Stimulated activated naive B cell treated with anti-CD40 and anti-IgM and Interleukin-4, amounts not matched to agents 10 μg/mL and 1 μg/mL and 100 μg/mL, for 72 hours (primary cell): ENCODE results near the gene KHDRBS2.
"Not testable (repeated sequence)": the region's sequence is repeated elsewhere in the genome, so short reads cannot be mapped to it uniquely, and the experiment has no call there.

Experiments used
- ATAC-seq, 2 donors: fragments of 150-1000 bp; cut with Tn5 transposase; replicated peaks; 2 replicates each; pipeline ENCODE4 v1.10.0; 2021; ENCODE audit warnings: moderate library complexity in 1 of 2
- DNase-seq: peaks from one replicate; pipeline ENCODE4 v3.0.0; 2021
- H3K27ac Mint-ChIP-seq: one replicate; pipeline ENCODE4 v1.8.0; 2022; ENCODE audit warnings: mild to moderate bottlenecking, mixed read lengths
- H3K27me3 Mint-ChIP-seq, 2 donors: one replicate each; pipeline ENCODE4 v1.8.0; 2022; ENCODE audit warnings: mixed read lengths in 2 of 2
- H3K36me3 Mint-ChIP-seq, 2 donors: one replicate each; pipeline ENCODE4 v1.8.0; 2022; ENCODE audit warnings: mixed read lengths in 2 of 2, mild to moderate bottlenecking in 1 of 2
- H3K4me1 Mint-ChIP-seq, 2 donors: one replicate each; pipeline ENCODE4 v1.8.0; 2022; ENCODE audit warnings: mixed read lengths in 2 of 2, mild to moderate bottlenecking in 1 of 2
- H3K4me3 Mint-ChIP-seq, 2 donors: one replicate each; pipeline ENCODE4 v1.8.0; 2022; ENCODE audit warnings: mild to moderate bottlenecking in 2 of 2, mixed read lengths in 2 of 2, moderate library complexity in 1 of 2
- H3K9me3 Mint-ChIP-seq, 2 donors: one replicate each; pipeline ENCODE4 v1.8.0; 2022; ENCODE audit warnings: mixed read lengths in 2 of 2, mild to moderate bottlenecking in 1 of 2

The KHDRBS2 gene

GRCh38 chr6:61833176-61833755 is 452.8 kb downstream of the KHDRBS2 start:
- no peak overlapping the region for H3K27ac Mint-ChIP-seq
- no peaks in the 10 kb centered on the region for H3K4me1 Mint-ChIP-seq
- H3K27me3 Mint-ChIP-seq: no peaks in the 10 kb centered on the region
- no peaks in the 10 kb centered on the region for H3K36me3 Mint-ChIP-seq
- no peak overlapping the region for H3K4me3 Mint-ChIP-seq
- DNase-seq (no peak), ATAC-seq (no peak)
- H3K9me3 Mint-ChIP-seq: no peaks in the 10 kb centered on the region

DNA sequence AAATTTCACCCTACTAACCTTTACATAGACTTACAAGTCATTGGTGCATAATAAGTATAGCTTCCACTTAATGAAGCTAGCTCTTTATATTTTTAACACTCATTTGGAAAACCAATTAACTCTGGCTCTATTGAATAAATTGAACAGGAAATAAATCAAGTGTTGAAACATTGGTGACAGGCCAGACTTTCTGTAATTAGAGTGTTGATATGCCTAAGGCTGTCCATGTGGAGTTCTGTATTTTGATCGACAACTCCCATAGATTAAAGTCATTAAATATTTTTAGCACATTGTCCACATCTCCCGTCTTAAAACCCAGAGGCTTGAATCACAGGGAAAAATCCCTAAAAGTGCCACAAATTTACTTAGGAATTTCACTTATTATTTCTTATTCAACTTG is 468.3 kb downstream of the KHDRBS2 start:
- Mint-ChIP-seq H3K36me3 (peaks cover 0 to 3% of the 10 kb centered on the region in 2 donors), H3K9me3 (no peaks in the 10 kb centered on the region), H3K4me1 (peaks cover 6 to 11% of the 10 kb centered on the region in 2 donors), H3K27ac (no peak overlapping the region), H3K27me3 (no peaks in the 10 kb centered on the region), H3K4me3 (no peak overlapping the region)
- DNase-seq (no peak), ATAC-seq (no peak)

DNA sequence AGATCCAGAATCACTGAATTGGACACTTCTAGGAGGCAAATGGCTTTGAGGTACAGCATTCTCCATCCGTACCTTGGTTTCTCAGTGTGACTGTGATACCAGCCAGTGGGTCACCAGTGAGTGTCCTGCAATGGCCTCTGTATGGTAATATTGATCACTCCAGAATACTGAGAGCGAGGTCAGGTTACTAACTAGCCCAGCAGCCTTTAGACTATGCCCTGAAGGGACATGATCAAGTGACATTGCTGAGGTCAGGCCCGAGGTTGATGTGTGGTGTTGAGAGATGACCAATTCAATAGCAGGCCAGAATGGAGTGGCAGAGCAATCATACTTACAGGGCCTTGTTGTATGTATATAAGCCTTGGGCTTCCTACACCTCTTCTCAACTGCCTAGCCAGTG is 476.0 kb downstream of the KHDRBS2 start:
- peaks cover 4 to 6% of the 10 kb centered on the region in 2 donors for H3K36me3 Mint-ChIP-seq
- H3K9me3 Mint-ChIP-seq: peaks cover 4 to 5% of the 10 kb centered on the region in 2 donors
- H3K4me1 Mint-ChIP-seq: peaks cover 0 to 1% of the 10 kb centered on the region in 2 donors
- H3K27me3 Mint-ChIP-seq: no peaks in the 10 kb centered on the region
- peak overlapping the region; percentile 5 for H3K27ac Mint-ChIP-seq
- DNase-seq: no peak
- no peak overlapping the region for H3K4me3 Mint-ChIP-seq
- no peak for ATAC-seq

DNA sequence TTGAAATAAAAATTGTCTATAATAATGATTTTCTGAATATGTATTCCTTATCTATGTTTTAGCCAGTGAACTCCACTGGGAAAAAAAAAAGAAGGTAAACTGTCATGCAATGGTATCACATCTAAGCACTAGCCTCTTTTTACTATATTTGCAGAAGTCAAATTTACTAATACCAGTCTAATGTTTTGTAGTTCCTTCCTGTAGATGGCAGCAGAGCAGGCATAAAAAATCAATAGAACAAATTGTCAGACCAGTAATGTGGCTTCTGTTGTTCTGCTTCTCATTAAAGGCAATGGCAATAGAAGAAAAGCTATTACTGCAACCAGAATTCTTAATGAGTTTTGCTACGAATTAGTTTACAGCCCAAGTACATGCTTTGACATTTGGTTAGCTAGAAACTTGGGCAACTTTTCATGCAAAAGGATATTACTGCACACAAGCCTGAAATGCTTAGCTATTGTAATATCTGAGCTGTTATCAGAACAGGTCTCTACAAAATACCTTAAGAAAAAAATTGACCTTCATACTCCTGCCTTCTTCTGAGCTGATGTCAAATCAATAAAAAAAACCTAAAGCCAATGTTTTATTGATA is 476.9 kb downstream of the KHDRBS2 start:
- Mint-ChIP-seq H3K4me3 (no peak overlapping the region), H3K27me3 (no peaks in the 10 kb centered on the region), H3K9me3 (peaks cover 5 to 7% of the 10 kb centered on the region in 2 donors), H3K36me3 (peaks cover 7 to 12% of the 10 kb centered on the region in 2 donors), H3K27ac (no peak overlapping the region), H3K4me1 (peaks cover 0 to 1% of the 10 kb centered on the region in 2 donors)
- ATAC-seq: peak; percentile 81 to 83
- DNase-seq: no peak

GRCh38 chr6:61787998-61788397 is 498.0 kb downstream of the KHDRBS2 start:
- no peak overlapping the region for H3K27ac Mint-ChIP-seq
- no peaks in the 10 kb centered on the region for H3K9me3 Mint-ChIP-seq
- no peaks in the 10 kb centered on the region for H3K27me3 Mint-ChIP-seq
- ATAC-seq (no peak), DNase-seq (no peak)
- H3K4me1 Mint-ChIP-seq: no peaks in the 10 kb centered on the region
- peaks cover 0 to 6% of the 10 kb centered on the region in 2 donors for H3K36me3 Mint-ChIP-seq
- no peak overlapping the region for H3K4me3 Mint-ChIP-seq

GRCh38 chr6:61769446-61769845 is 516.6 kb downstream of the KHDRBS2 start:
- not testable (repeated sequence) for H3K4me3 Mint-ChIP-seq, ATAC-seq, H3K27ac Mint-ChIP-seq, DNase-seq, H3K27me3 Mint-ChIP-seq, H3K4me1 Mint-ChIP-seq
- Mint-ChIP-seq H3K36me3 (peaks cover 20 to 42% of the 10 kb centered on the region in 2 donors), H3K9me3 (peaks cover 19 to 21% of the 10 kb centered on the region in 2 donors)

- no peak for DNase-seq
- H3K27me3 Mint-ChIP-seq: no peaks in the 10 kb centered on the region
- H3K4me1 Mint-ChIP-seq: no peaks in the 10 kb centered on the region
- H3K27ac Mint-ChIP-seq: no peak overlapping the region
- no peaks in the 10 kb centered on the region for H3K9me3 Mint-ChIP-seq
- no peaks in the 10 kb centered on the region for H3K36me3 Mint-ChIP-seq
- no peak for ATAC-seq
- no peak overlapping the region for H3K4me3 Mint-ChIP-seq
These were observed 530.3 kb downstream of the KHDRBS2 start for GRCh38 chr6:61755739-61756138.

DNA sequence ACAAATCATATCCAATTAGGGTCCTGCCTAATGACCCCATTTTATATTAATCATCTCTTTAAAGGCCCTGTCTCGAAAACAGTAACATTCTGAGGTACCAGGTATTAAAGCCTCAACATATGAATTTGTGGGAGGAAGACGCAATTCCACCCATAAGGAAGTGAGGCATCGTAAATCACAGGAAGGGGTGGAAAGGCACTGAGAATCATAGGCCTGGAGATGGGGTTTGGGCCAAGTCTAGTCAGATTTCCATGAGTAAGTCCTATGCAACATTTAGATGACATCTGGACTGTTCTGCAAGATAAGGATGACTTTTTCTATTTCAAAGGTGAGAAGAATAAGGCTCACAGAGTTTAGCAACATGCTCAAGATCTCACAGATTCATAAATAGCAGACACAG is 534.0 kb downstream of the KHDRBS2 start:
- DNase-seq: no peak
- H3K9me3 Mint-ChIP-seq: no peaks in the 10 kb centered on the region
- no peaks in the 10 kb centered on the region for H3K27me3 Mint-ChIP-seq
- H3K36me3 Mint-ChIP-seq: peaks cover 0 to 4% of the 10 kb centered on the region in 2 donors
- no peak overlapping the region for H3K27ac Mint-ChIP-seq
- no peak for ATAC-seq
- H3K4me3 Mint-ChIP-seq: no peak overlapping the region
- no peaks in the 10 kb centered on the region for H3K4me1 Mint-ChIP-seq

- ATAC-seq (peak; percentile 48 to 67), DNase-seq (no peak)
- Mint-ChIP-seq H3K4me1 (no peaks in the 10 kb centered on the region), H3K36me3 (peaks cover 6 to 17% of the 10 kb centered on the region in 2 donors), H3K27ac (no peak overlapping the region), H3K4me3 (no peak overlapping the region), H3K9me3 (peaks cover 3 to 6% of the 10 kb centered on the region in 2 donors), H3K27me3 (no peaks in the 10 kb centered on the region)
These were observed 540.0 kb downstream of the KHDRBS2 start for GRCh38 chr6:61745994-61746393.

- Mint-ChIP-seq H3K27me3 (no peaks in the 10 kb centered on the region), H3K4me3 (no peak overlapping the region), H3K4me1 (no peaks in the 10 kb centered on the region), H3K9me3 (peaks cover 0 to 3% of the 10 kb centered on the region in 2 donors), H3K27ac (no peak overlapping the region), H3K36me3 (peaks cover 0 to 2% of the 10 kb centered on the region in 2 donors)
- DNase-seq: no peak
- ATAC-seq: no peak
These were observed 574.2 kb downstream of the KHDRBS2 start for GRCh38 chr6:61711849-61712248.

GRCh38 chr6:61688165-61688564 is 597.9 kb downstream of the KHDRBS2 start:
- ATAC-seq (no peak), DNase-seq (no peak)
- no peaks in the 10 kb centered on the region for H3K36me3 Mint-ChIP-seq
- H3K9me3 Mint-ChIP-seq: no peaks in the 10 kb centered on the region
- no peaks in the 10 kb centered on the region for H3K4me1 Mint-ChIP-seq
- H3K27me3 Mint-ChIP-seq: no peaks in the 10 kb centered on the region
- no peak overlapping the region for H3K4me3 Mint-ChIP-seq
- H3K27ac Mint-ChIP-seq: no peak overlapping the region

- DNase-seq (no peak), ATAC-seq (no peak)
- Mint-ChIP-seq H3K4me1 (no peaks in the 10 kb centered on the region), H3K4me3 (no peak overlapping the region), H3K27ac (no peak overlapping the region), H3K36me3 (peaks cover 0 to 3% of the 10 kb centered on the region in 2 donors), H3K9me3 (no peaks in the 10 kb centered on the region), H3K27me3 (no peaks in the 10 kb centered on the region)
These were observed 603.5 kb downstream of the KHDRBS2 start for GRCh38 chr6:61682562-61682961.

DNA sequence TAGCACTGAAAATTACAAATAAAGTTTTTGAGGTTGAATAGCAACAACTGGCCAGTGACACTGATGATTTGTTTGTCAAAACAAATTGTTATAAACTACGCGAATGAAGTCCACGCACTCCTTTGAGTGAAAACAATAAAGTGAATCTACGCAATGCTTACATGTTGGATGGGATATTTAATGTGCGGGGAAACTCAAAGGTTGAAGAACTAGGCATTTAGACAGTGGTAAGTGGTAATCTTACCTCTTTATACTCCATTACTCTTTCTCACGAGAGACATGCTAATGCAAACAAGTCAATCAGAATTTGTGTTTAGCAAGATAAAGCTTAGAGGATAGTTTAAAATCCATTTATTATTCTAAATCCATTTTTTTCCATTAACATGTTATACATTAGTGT is 606.4 kb downstream of the KHDRBS2 start:
- Mint-ChIP-seq H3K27ac (no peak overlapping the region), H3K4me3 (no peak overlapping the region), H3K4me1 (no peaks in the 10 kb centered on the region), H3K36me3 (peaks cover 0 to 6% of the 10 kb centered on the region in 2 donors), H3K27me3 (no peaks in the 10 kb centered on the region), H3K9me3 (no peaks in the 10 kb centered on the region)
- DNase-seq: no peak
- no peak for ATAC-seq

GRCh38 chr6:61675734-61676133 is 610.3 kb downstream of the KHDRBS2 start:
- peaks cover 4 to 6% of the 10 kb centered on the region in 2 donors for H3K36me3 Mint-ChIP-seq
- ATAC-seq (no peak), DNase-seq (no peak)
- no peaks in the 10 kb centered on the region for H3K27me3 Mint-ChIP-seq
- no peaks in the 10 kb centered on the region for H3K9me3 Mint-ChIP-seq
- no peaks in the 10 kb centered on the region for H3K4me1 Mint-ChIP-seq
- H3K4me3 Mint-ChIP-seq: no peak overlapping the region
- no peak overlapping the region for H3K27ac Mint-ChIP-seq

- H3K9me3 Mint-ChIP-seq: peaks cover 0 to 3% of the 10 kb centered on the region in 2 donors
- no peak overlapping the region for H3K27ac Mint-ChIP-seq
These were observed 636.2 kb downstream of the KHDRBS2 start for GRCh38 chr6:61649845-61650244.

More at GRCh38 chr6:61649845-61650244, 636.2 kb downstream of the KHDRBS2 start:
- Mint-ChIP-seq H3K27me3 (no peaks in the 10 kb centered on the region), H3K36me3 (peaks cover 0 to 3% of the 10 kb centered on the region in 2 donors), H3K4me3 (no peak overlapping the region), H3K4me1 (peaks cover 0 to 4% of the 10 kb centered on the region in 2 donors)
- ATAC-seq (peak in 1 of 2 donors; percentile 51), DNase-seq (no peak)
